ENCODE measurements around the gene PVALB. TPM values are rescaled to one million over a fixed set of nuclear protein-coding genes. Genes with fewer than 3 reads are reported as not detected.

Gene PVALB
- total RNA-seq, 1 experiment from 2014 or later: not detected

- no TSS peak for BruUV-seq (replicated peaks)
Measured at GRCh38 chr22:36856121-36856791, 39.4 kb upstream of the PVALB start.

More at GRCh38 chr22:36856121-36856791, 39.4 kb upstream of the PVALB start:
- H3K36me3 ChIP-seq (ENCODE audit: control insufficient read depth in 1 of 2, insufficient read depth in 2 of 2, low read length in 2 of 2): no peaks in the 10 kb centered on the region
- intact Hi-C loops (cut with micrococcal nuclease): loop anchor here (1.0 to 10.0 kb wide), 3 partner anchors 74 to 339 kb away; no protein-coding TSS in a partner anchor
- ChIA-PET POLR2A (interaction anchor here (1.1 kb wide), 1 partner anchor 108 kb away, joined by 3 read pairs; no protein-coding TSS in a partner anchor), CTCF (interaction anchor here (0.6 to 3.0 kb wide), 27 partner anchors 9 to 314 kb away, joined by 3 to 40 read pairs (median 4); partner anchors contain the start of gene IFT27), RAD21 (ENCODE audit: low non-redundant PET in 1 of 2, low total read pairs in 2 of 2, uncharacterized antibody in 2 of 2, unreplicated experiment in 2 of 2) (no interaction called here)
- H3K4me1 ChIP-seq (ENCODE audit: control insufficient read depth in 1 of 2, insufficient read depth in 2 of 2, low read length in 2 of 2): peaks cover 0 to 19% of the 10 kb centered on the region in 2 experiments; a peak in 1 of 4 replicates
- H3K9me2 ChIP-seq (ENCODE audit: insufficient read depth): no peaks in the 10 kb centered on the region
- no peaks in the 10 kb centered on the region for H3K79me2 ChIP-seq (ENCODE audit: insufficient read depth, low read length)
- no peaks in the 10 kb centered on the region for H3K9me3 ChIP-seq (ENCODE audit: control insufficient read depth in 1 of 2, insufficient read depth in 1 of 2, low read depth in 1 of 2, low read length in 2 of 2)
- peak overlapping the region; percentile 66 for H3K4me2 ChIP-seq (ENCODE audit: low read length)
- H2AFZ ChIP-seq (ENCODE audit: low read depth, low read length, poor library complexity, severe bottlenecking): peak overlapping the region; percentile 66
- DNase-seq (ENCODE audit: low read depth, low spot score) (peak; percentile 73), ATAC-seq (peak; percentile 92)
- no peak overlapping the region for H3K9ac ChIP-seq (ENCODE audit: low read length)
- no peaks in the 10 kb centered on the region for H3K27me3 ChIP-seq (ENCODE audit: insufficient read depth, low read length)
- no peak overlapping the region for H3K27ac ChIP-seq (ENCODE audit: low read depth, low read length)
- no peaks in the 10 kb centered on the region for H4K20me1 ChIP-seq (ENCODE audit: insufficient read depth)
- TF ChIP-seq CTCF (IDR thresholded peaks at IDR 0.05 in 2 of 3, conservative IDR thresholded peaks at IDR 0.05 in 1 of 3; ENCODE audit: borderline replicate concordance in 1 of 3, insufficient read depth in 1 of 3, low read depth in 2 of 3, low read length in 2 of 3) (peak; percentile 100), SIN3A (IDR thresholded peaks at IDR 0.05; ENCODE audit: low read depth) (no peak), ZBTB33 (IDR thresholded peaks at IDR 0.05; ENCODE audit: extremely low read depth, insufficient replicate concordance, low read length) (no peak), POLR2A (IDR thresholded peaks at IDR 0.05; ENCODE audit: borderline replicate concordance, extremely low read depth, insufficient read depth, insufficient read length) (no peak), EZH2phosphoT487 (IDR thresholded peaks at IDR 0.05; ENCODE audit: borderline replicate concordance) (no peak), TCF7L2 (IDR thresholded peaks at IDR 0.05; ENCODE audit: borderline replicate concordance, extremely low read depth, insufficient read depth, insufficient read length) (peak; percentile 48), SP1 (IDR thresholded peaks at IDR 0.05; ENCODE audit: low read depth) (no peak), YY1 (IDR thresholded peaks at IDR 0.05; ENCODE audit: extremely low read depth, insufficient replicate concordance, low read depth, low read length) (peak; percentile 61), CBX3 (IDR thresholded peaks at IDR 0.05; ENCODE audit: low read depth) (peak; percentile 62; the same call in 1 of the 2 replicates), ZNF274 (IDR thresholded peaks at IDR 0.05; ENCODE audit: low read depth, low read length) (no peak), JUND (IDR thresholded peaks at IDR 0.05) (no peak), POLR2AphosphoS5 (IDR thresholded peaks at IDR 0.05; ENCODE audit: low read depth, low read length) (0 out of 2 replicates have a peak, but pooled peaks have one; percentile 14), RAD21 (IDR thresholded peaks at IDR 0.05; ENCODE audit: low read depth) (peak; percentile 82)
- peak overlapping the region in 1 of 2 experiments; percentile 8; a peak in 1 of 4 replicates for H3K4me3 ChIP-seq (replicated peaks in 1 of 2; ENCODE audit: low read depth in 1 of 2, low read length in 2 of 2)

All from HCT116 (cell line).